22Rv1 (cell line): ENCODE data around the gene C2CD3.

Experiments
- H3K27ac ChIP-seq: fragments of 450-650 bp; 2 replicates; pipeline ENCODE4 v1.5.1; 2017
- CTCF ChIP-seq: fragments of 450-650 bp; IDR thresholded peaks from 2 replicates; pipeline ENCODE4 v1.5.1; 2017; ENCODE audit warnings: mild to moderate bottlenecking
- ZFX ChIP-seq: fragments of 450-650 bp; IDR thresholded peaks from 2 replicates; pipeline ENCODE4 v1.6.1; 2017; ENCODE audit warnings: antibody characterized with exemption, borderline replicate concordance

Gene C2CD3

GRCh38 chr11:74009230-74009547 is 161.6 kb downstream of the C2CD3 start:
- no peak overlapping the region for H3K27ac ChIP-seq
- TF ChIP-seq ZFX (no peak), CTCF (no peak)

GRCh38 chr11:74008373-74009229 is 162.2 kb downstream of the C2CD3 start, which contains the start of gene UCP3:
UCP3 (minus strand) TSS chr11:74009085; CDS start chr11:74007042, 2,043 bp downstream.
- H3K27ac ChIP-seq = no peak within 1 kb of the TSS
- TF ChIP-seq CTCF (no peak), ZFX (no peak)

GRCh38 chr11:74007691-74008372 is 163.0 kb downstream of the C2CD3 start:
- H3K27ac ChIP-seq = no peak overlapping the region

GRCh38 chr11:74006743-74007304 is 164.0 kb downstream of the C2CD3 start:
- H3K27ac ChIP-seq = no peak overlapping the region
- TF ChIP-seq ZFX (no peak), CTCF (no peak)

More at GRCh38 chr11:74007691-74008372, 163.0 kb downstream of the C2CD3 start:
- no peak for TF ChIP-seq CTCF

- H3K27ac ChIP-seq = no peak overlapping the region
- TF ChIP-seq CTCF (no peak), ZFX (no peak)
Measured at GRCh38 chr11:74005721-74006517, 164.9 kb downstream of the C2CD3 start.

- TF ChIP-seq CTCF (no peak), ZFX (no peak)
- H3K27ac ChIP-seq = no peak overlapping the region
Measured at GRCh38 chr11:74004759-74005615, 165.8 kb downstream of the C2CD3 start.
